Measurements from ENCODE around the gene IQCC.

The IQCC gene

GRCh38 chr1:32181065-32181464 is 24.4 kb upstream of the IQCC start:
- H3K27me3 ChIP-seq (ENCODE audit: insufficient read depth, low read length), result no peaks in the 10 kb centered on the region
- peak overlapping the region; percentile 87 for H3K9ac ChIP-seq (ENCODE audit: low read length)
- H4K20me1 ChIP-seq (ENCODE audit: insufficient read depth, low read length), result no peaks in the 10 kb centered on the region
- no peaks in the 10 kb centered on the region for H3K9me2 ChIP-seq (ENCODE audit: low read depth, low read length)
- no peaks in the 10 kb centered on the region for H3K9me3 ChIP-seq (ENCODE audit: low read length)
- H3K4me3 ChIP-seq (ENCODE audit: low read depth, low read length, poor library complexity, severe bottlenecking), result peak overlapping the region; percentile 79
- no peaks in the 10 kb centered on the region for H3F3A ChIP-seq (ENCODE audit: insufficient read depth, low read length)
- TF ChIP-seq CTCF (IDR thresholded peaks at IDR 0.05; ENCODE audit: low read length) (no peak), EZH2 (IDR thresholded peaks at IDR 0.05; ENCODE audit: borderline replicate concordance, low read length) (no peak)
- H2AFZ ChIP-seq (ENCODE audit: low read length), result no peak overlapping the region
- H3K4me2 ChIP-seq (ENCODE audit: low read length), result peak overlapping the region; percentile 73
- peaks cover 45% of the 10 kb centered on the region for H3K36me3 ChIP-seq (ENCODE audit: insufficient read depth, low read length)
- H3K27ac ChIP-seq (ENCODE audit: low read depth, low read length, poor library complexity, severe bottlenecking), result peak overlapping the region; percentile 68
- H3K4me1 ChIP-seq (ENCODE audit: insufficient read depth, low read length, severe bottlenecking), result peaks cover 25% of the 10 kb centered on the region
- peaks cover 22% of the 10 kb centered on the region for H3K79me2 ChIP-seq (ENCODE audit: insufficient read depth, low read length)

GRCh38 chr1:32181563-32181962 is 23.9 kb upstream of the IQCC start:
- TF ChIP-seq CTCF (IDR thresholded peaks at IDR 0.05; ENCODE audit: low read length) (no peak), EZH2 (IDR thresholded peaks at IDR 0.05; ENCODE audit: borderline replicate concordance, low read length) (no peak)
- no peaks in the 10 kb centered on the region for H3K9me2 ChIP-seq (ENCODE audit: low read depth, low read length)
- H3K27me3 ChIP-seq (ENCODE audit: insufficient read depth, low read length), result no peaks in the 10 kb centered on the region
- no peak overlapping the region for H2AFZ ChIP-seq (ENCODE audit: low read length)
- H3K4me3 ChIP-seq (ENCODE audit: low read depth, low read length, poor library complexity, severe bottlenecking), result peak overlapping the region; percentile 79
- peaks cover 50% of the 10 kb centered on the region for H3K36me3 ChIP-seq (ENCODE audit: insufficient read depth, low read length)
- peak overlapping the region; percentile 68 for H3K27ac ChIP-seq (ENCODE audit: low read depth, low read length, poor library complexity, severe bottlenecking)
- H3K9me3 ChIP-seq (ENCODE audit: low read length), result no peaks in the 10 kb centered on the region
- peak overlapping the region; percentile 73 for H3K4me2 ChIP-seq (ENCODE audit: low read length)
- no peaks in the 10 kb centered on the region for H3F3A ChIP-seq (ENCODE audit: insufficient read depth, low read length)
- no peaks in the 10 kb centered on the region for H4K20me1 ChIP-seq (ENCODE audit: insufficient read depth, low read length)
- peak overlapping the region; percentile 87; the same call in 1 of the 2 replicates for H3K9ac ChIP-seq (ENCODE audit: low read length)
- H3K79me2 ChIP-seq (ENCODE audit: insufficient read depth, low read length), result peaks cover 22% of the 10 kb centered on the region
- peaks cover 25% of the 10 kb centered on the region for H3K4me1 ChIP-seq (ENCODE audit: insufficient read depth, low read length, severe bottlenecking)

GRCh38 chr1:32182060-32182459 is 23.4 kb upstream of the IQCC start:
- Histone ChIP-seq H3K4me3 (ENCODE audit: low read depth, low read length, poor library complexity, severe bottlenecking) (no peak overlapping the region), H3K36me3 (ENCODE audit: insufficient read depth, low read length) (peaks cover 55% of the 10 kb centered on the region), H2AFZ (ENCODE audit: low read length) (no peak overlapping the region), H3K9me3 (ENCODE audit: low read length) (no peaks in the 10 kb centered on the region), H3K4me1 (ENCODE audit: insufficient read depth, low read length, severe bottlenecking) (peaks cover 25% of the 10 kb centered on the region), H3K27me3 (ENCODE audit: insufficient read depth, low read length) (no peaks in the 10 kb centered on the region), H4K20me1 (ENCODE audit: insufficient read depth, low read length) (no peaks in the 10 kb centered on the region), H3F3A (ENCODE audit: insufficient read depth, low read length) (no peaks in the 10 kb centered on the region), H3K4me2 (ENCODE audit: low read length) (0 out of 2 replicates have a peak overlapping the region, but pooled peaks have one; percentile 73), H3K79me2 (ENCODE audit: insufficient read depth, low read length) (peaks cover 22% of the 10 kb centered on the region), H3K9me2 (ENCODE audit: low read depth, low read length) (no peaks in the 10 kb centered on the region), H3K9ac (ENCODE audit: low read length) (no peak overlapping the region), H3K27ac (ENCODE audit: low read depth, low read length, poor library complexity, severe bottlenecking) (no peak overlapping the region)
- no peak for TF ChIP-seq EZH2 (IDR thresholded peaks at IDR 0.05; ENCODE audit: borderline replicate concordance, low read length)
- TF ChIP-seq CTCF (IDR thresholded peaks at IDR 0.05; ENCODE audit: low read length), result no peak
